ENCODE measurements around the gene CCNJL. TPM values are rescaled to one million over a fixed set of nuclear protein-coding genes. Genes with fewer than 3 reads are reported as not detected.

Gene CCNJL
- total RNA-seq, 1 experiment from 2014 or later, result 33.9 TPM

GRCh38 chr5:160284291-160284873, 28.0 kb downstream of the CCNJL start:
- POLR2A ChIA-PET (ENCODE audit: unreplicated experiment), result no interaction called here
- Histone ChIP-seq H3K9me3 (ENCODE audit: insufficient read depth, low read depth) (no peaks in the 10 kb centered on the region), H3K4me2 (no peak overlapping the region), H3K27me3 (ENCODE audit: insufficient read depth, low read depth) (no peaks in the 10 kb centered on the region), H3F3A (ENCODE audit: insufficient read depth, low read depth) (peaks cover 7% of the 10 kb centered on the region; the same call in 1 of the 2 replicates), H3K4me1 (replicated peaks; ENCODE audit: insufficient read depth) (peaks cover 20% of the 10 kb centered on the region), H3K36me3 (ENCODE audit: low read depth) (no peaks in the 10 kb centered on the region), H4K20me1 (ENCODE audit: insufficient read depth) (no peaks in the 10 kb centered on the region), H3K27ac (no peak overlapping the region), H2AFZ (no peak overlapping the region), H3K79me2 (ENCODE audit: low read depth) (no peaks in the 10 kb centered on the region), H3K9me2 (ENCODE audit: insufficient read depth) (no peaks in the 10 kb centered on the region), H3K4me3 (no peak overlapping the region)
- TF ChIP-seq EZH2 (IDR thresholded peaks at IDR 0.05; ENCODE audit: low read depth), result no peak
- no peak for TF ChIP-seq CTCF (conservative IDR thresholded peaks at IDR 0.05)
- no peak for DNase-seq
- no TSS peak for BruUV-seq (replicated peaks)
- intact Hi-C loops (cut with micrococcal nuclease; ENCODE audit: unreplicated experiment), result no loop called here
- CTCF ChIA-PET, result interaction anchor here (0.6 kb wide), 1 partner anchor 106 kb away, joined by 9 read pairs; no protein-coding TSS in a partner anchor

- Histone ChIP-seq H3K36me3 (ENCODE audit: low read depth) (0 out of 2 replicates have a peak, but pooled peaks cover 3% of the 10 kb centered on the region), H2AFZ (no peak overlapping the region), H3K9me3 (ENCODE audit: insufficient read depth, low read depth) (no peaks in the 10 kb centered on the region), H3K27me3 (ENCODE audit: insufficient read depth, low read depth) (no peaks in the 10 kb centered on the region), H3K9me2 (ENCODE audit: insufficient read depth) (no peaks in the 10 kb centered on the region), H3K79me2 (ENCODE audit: low read depth) (no peaks in the 10 kb centered on the region), H4K20me1 (ENCODE audit: insufficient read depth) (no peaks in the 10 kb centered on the region), H3K4me1 (replicated peaks; ENCODE audit: insufficient read depth) (no peaks in the 10 kb centered on the region), H3K4me3 (no peak overlapping the region), H3K27ac (no peak overlapping the region), H3F3A (ENCODE audit: insufficient read depth, low read depth) (no peaks in the 10 kb centered on the region), H3K4me2 (no peak overlapping the region)
- intact Hi-C loops (cut with micrococcal nuclease; ENCODE audit: unreplicated experiment), result no loop called here
- no peak for DNase-seq
- BruUV-seq (replicated peaks), result no TSS peak
- ChIA-PET POLR2A (ENCODE audit: unreplicated experiment) (no interaction called here), CTCF (no interaction called here)
- TF ChIP-seq CTCF (conservative IDR thresholded peaks at IDR 0.05) (no peak), EZH2 (IDR thresholded peaks at IDR 0.05; ENCODE audit: low read depth) (no peak)
Observed at GRCh38 chr5:160281275-160281674, 31.1 kb downstream of the CCNJL start.

- BruUV-seq (replicated peaks), result no TSS peak
- H3K9me3 ChIP-seq (ENCODE audit: insufficient read depth, low read depth), result no peaks in the 10 kb centered on the region
Observed at GRCh38 chr5:160280384-160281095, 31.8 kb downstream of the CCNJL start.

More at GRCh38 chr5:160280384-160281095, 31.8 kb downstream of the CCNJL start:
- H3K4me1 ChIP-seq (replicated peaks; ENCODE audit: insufficient read depth), result no peaks in the 10 kb centered on the region
- intact Hi-C loops (cut with micrococcal nuclease; ENCODE audit: unreplicated experiment), result no loop called here
- H3K4me3 ChIP-seq, result no peak overlapping the region
- no peaks in the 10 kb centered on the region for H4K20me1 ChIP-seq (ENCODE audit: insufficient read depth)
- H3K4me2 ChIP-seq, result no peak overlapping the region
- no peaks in the 10 kb centered on the region for H3K79me2 ChIP-seq (ENCODE audit: low read depth)
- H3K9me2 ChIP-seq (ENCODE audit: insufficient read depth), result no peaks in the 10 kb centered on the region
- H2AFZ ChIP-seq, result no peak overlapping the region
- TF ChIP-seq CTCF (conservative IDR thresholded peaks at IDR 0.05), result no peak
- TF ChIP-seq EZH2 (IDR thresholded peaks at IDR 0.05; ENCODE audit: low read depth), result no peak
- ChIA-PET CTCF (no interaction called here), POLR2A (ENCODE audit: unreplicated experiment) (no interaction called here)
- H3K36me3 ChIP-seq (ENCODE audit: low read depth), result 0 out of 2 replicates have a peak, but pooled peaks cover 3% of the 10 kb centered on the region
- DNase-seq, result no peak
- no peaks in the 10 kb centered on the region for H3F3A ChIP-seq (ENCODE audit: insufficient read depth, low read depth)
- no peaks in the 10 kb centered on the region for H3K27me3 ChIP-seq (ENCODE audit: insufficient read depth, low read depth)
- no peak overlapping the region for H3K27ac ChIP-seq

Measured in PC-9 (cell line).